OCI-LY7 (cell line): ENCODE results near the gene CAND1.

Source experiments
- EZH2phosphoT487 ChIP-seq: fragments of 200-600 bp; sonication (generic); IDR thresholded peaks from 2 replicates; pipeline ENCODE4 v1.6.1; 2018; ENCODE audit warnings: low read depth, borderline replicate concordance, mild to moderate bottlenecking, mixed run types, antibody characterized with exemption, low read length, moderate library complexity, mixed read lengths
- TF ChIP-seq, protein P1 (sequence below): fragments of 200-600 bp; sonication (generic); conservative IDR thresholded peaks from 2 replicates; pipeline ENCODE4 v1.5.1; 2014; ENCODE audit warnings: mild to moderate bottlenecking, antibody characterized with exemption, low read length, moderate library complexity, mixed read lengths

DNA sequence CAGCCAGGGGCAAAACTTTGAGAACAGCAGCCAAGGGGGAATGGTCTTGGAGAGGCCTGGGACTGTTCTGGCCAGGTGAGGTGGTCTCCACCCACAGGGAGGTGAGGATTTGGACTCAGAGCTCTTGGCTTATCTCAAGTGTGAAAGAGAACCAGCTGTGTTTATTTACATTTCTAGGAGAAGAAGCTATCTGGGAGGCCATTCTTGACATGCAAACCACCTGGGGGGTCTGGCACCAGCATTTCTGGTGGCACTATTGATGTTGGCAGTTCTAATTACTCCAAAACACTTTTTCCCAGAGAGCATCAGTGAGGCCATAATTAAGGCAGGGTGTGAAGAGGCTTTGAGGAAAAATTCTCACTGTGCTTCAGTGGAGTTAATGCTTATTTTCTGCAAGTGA lies 95.1 kb downstream of the CAND1 start:
- TF ChIP-seq, protein P1, sequence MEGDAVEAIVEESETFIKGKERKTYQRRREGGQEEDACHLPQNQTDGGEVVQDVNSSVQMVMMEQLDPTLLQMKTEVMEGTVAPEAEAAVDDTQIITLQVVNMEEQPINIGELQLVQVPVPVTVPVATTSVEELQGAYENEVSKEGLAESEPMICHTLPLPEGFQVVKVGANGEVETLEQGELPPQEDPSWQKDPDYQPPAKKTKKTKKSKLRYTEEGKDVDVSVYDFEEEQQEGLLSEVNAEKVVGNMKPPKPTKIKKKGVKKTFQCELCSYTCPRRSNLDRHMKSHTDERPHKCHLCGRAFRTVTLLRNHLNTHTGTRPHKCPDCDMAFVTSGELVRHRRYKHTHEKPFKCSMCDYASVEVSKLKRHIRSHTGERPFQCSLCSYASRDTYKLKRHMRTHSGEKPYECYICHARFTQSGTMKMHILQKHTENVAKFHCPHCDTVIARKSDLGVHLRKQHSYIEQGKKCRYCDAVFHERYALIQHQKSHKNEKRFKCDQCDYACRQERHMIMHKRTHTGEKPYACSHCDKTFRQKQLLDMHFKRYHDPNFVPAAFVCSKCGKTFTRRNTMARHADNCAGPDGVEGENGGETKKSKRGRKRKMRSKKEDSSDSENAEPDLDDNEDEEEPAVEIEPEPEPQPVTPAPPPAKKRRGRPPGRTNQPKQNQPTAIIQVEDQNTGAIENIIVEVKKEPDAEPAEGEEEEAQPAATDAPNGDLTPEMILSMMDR: no peak
- no peak for TF ChIP-seq EZH2phosphoT487
